GM19351 (cell line): Measurements from ENCODE around the gene MEPCE.
A peak's percentile ranks its signal among the peaks of the same experiment; 100 is the strongest.
"Not testable (repeated sequence)": the region's sequence is repeated elsewhere in the genome, so short reads cannot be mapped to it uniquely, and the experiment has no call there.

ENCODE experiments used
- ATAC-seq: cut with Tn5 transposase; IDR thresholded peaks from one replicate; pipeline ENCODE4 v1.9.1; 2021; ENCODE audit warnings: mild to moderate bottlenecking, moderate library complexity; ENCODE audit not compliant: unreplicated experiment

MEPCE gene

GRCh38 chr7:100433592-100434296, 4.1 kb downstream of the MEPCE start:
- ATAC-seq, result no peak

GRCh38 chr7:100434297-100435144, 4.9 kb downstream of the MEPCE start:
- ATAC-seq, result no peak

GRCh38 chr7:100435401-100436304, 6.0 kb downstream of the MEPCE start:
- ATAC-seq, result peak; percentile 25

GRCh38 chr7:100437150-100438100, 7.8 kb downstream of the MEPCE start:
- ATAC-seq, result no peak

- ATAC-seq, result no peak
Observed at GRCh38 chr7:100438172-100438571, 8.5 kb downstream of the MEPCE start.

- not testable (repeated sequence) for ATAC-seq
Observed at GRCh38 chr7:100438731-100439130, 9.1 kb downstream of the MEPCE start.

GRCh38 chr7:100439244-100439643, 9.6 kb downstream of the MEPCE start:
- not testable (repeated sequence) for ATAC-seq

- ATAC-seq, result no peak
Observed at GRCh38 chr7:100441641-100442535, 12.3 kb downstream of the MEPCE start.

- ATAC-seq, result no peak
Observed at GRCh38 chr7:100443096-100443840, 13.6 kb downstream of the MEPCE start.

- ATAC-seq, result no peak
Observed at GRCh38 chr7:100444311-100445278, 15.0 kb downstream of the MEPCE start.

- no peak for ATAC-seq
Observed at GRCh38 chr7:100446040-100446439, 16.4 kb downstream of the MEPCE start.

GRCh38 chr7:100447363-100447762, 17.7 kb downstream of the MEPCE start:
- not testable (repeated sequence) for ATAC-seq

- no peak for ATAC-seq
Observed at GRCh38 chr7:100449190-100449795, 19.7 kb downstream of the MEPCE start.

GRCh38 chr7:100452513-100452912, 22.9 kb downstream of the MEPCE start:
- no peak for ATAC-seq

- not testable (repeated sequence) for ATAC-seq
Observed at GRCh38 chr7:100453854-100454253, 24.2 kb downstream of the MEPCE start.

GRCh38 chr7:100455206-100455605, 25.6 kb downstream of the MEPCE start:
- no peak for ATAC-seq

GRCh38 chr7:100456562-100456961, 26.9 kb downstream of the MEPCE start:
- ATAC-seq, result no peak
